IPS-18c (cell line): ENCODE results near the gene SLC30A4.
"Not testable (repeated sequence)": the region's sequence is repeated elsewhere in the genome, so short reads cannot be mapped to it uniquely, and the experiment has no call there.

Experiments
- H3K4me3 ChIP-seq: 2 replicates; pipeline ENCODE4 v1.7.0; 2013; ENCODE audit warnings: low read depth, mild to moderate bottlenecking, low read length, moderate library complexity; ENCODE audit not compliant: insufficient read depth
- H3K9me3 ChIP-seq: one replicate; pipeline ENCODE4 v1.6.1; 2013; ENCODE audit warnings: mild to moderate bottlenecking, low read length, moderate library complexity; ENCODE audit not compliant: control insufficient read depth, insufficient read depth

Gene SLC30A4, protein sequence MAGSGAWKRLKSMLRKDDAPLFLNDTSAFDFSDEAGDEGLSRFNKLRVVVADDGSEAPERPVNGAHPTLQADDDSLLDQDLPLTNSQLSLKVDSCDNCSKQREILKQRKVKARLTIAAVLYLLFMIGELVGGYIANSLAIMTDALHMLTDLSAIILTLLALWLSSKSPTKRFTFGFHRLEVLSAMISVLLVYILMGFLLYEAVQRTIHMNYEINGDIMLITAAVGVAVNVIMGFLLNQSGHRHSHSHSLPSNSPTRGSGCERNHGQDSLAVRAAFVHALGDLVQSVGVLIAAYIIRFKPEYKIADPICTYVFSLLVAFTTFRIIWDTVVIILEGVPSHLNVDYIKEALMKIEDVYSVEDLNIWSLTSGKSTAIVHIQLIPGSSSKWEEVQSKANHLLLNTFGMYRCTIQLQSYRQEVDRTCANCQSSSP

GRCh38 chr15:45522328-45523165 is at the start of gene SLC30A4:
Gene SLC30A4, minus strand, starts transcription at chr15:45522755. Its CDS starts 401 bp downstream, at chr15:45522354.
- Histone ChIP-seq H3K9me3 (no peaks in the 10 kb centered on the region), H3K4me3 (peak within 1 kb of the TSS; percentile 60)

GRCh38 chr15:45555934-45556608 is 33.5 kb upstream of the SLC30A4 start:
- no peak overlapping the region for H3K4me3 ChIP-seq

GRCh38 chr15:45551676-45552075 is 29.1 kb upstream of the SLC30A4 start:
- H3K9me3 ChIP-seq: no peaks in the 10 kb centered on the region
- no peak overlapping the region for H3K4me3 ChIP-seq

More at GRCh38 chr15:45555934-45556608, 33.5 kb upstream of the SLC30A4 start:
- H3K9me3 ChIP-seq: no peaks in the 10 kb centered on the region

DNA sequence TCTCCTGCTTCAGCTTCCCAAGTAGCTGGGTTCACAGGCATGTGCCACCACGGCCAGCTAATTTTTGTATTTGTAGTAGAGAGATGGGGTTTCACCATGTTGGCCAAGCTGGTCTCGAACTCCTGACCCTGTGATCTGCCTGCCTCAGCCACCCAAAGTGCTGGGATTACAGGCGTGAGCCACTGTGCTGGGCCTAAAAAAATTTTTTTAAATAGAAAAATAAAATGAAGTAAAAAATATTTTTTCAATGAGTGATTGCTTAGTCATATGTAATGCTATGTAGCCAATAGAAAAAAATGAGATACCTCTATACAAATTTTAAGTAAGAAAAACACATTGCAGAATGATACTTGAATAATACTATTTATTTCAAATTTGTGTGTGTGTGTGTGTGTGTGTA is 27.9 kb upstream of the SLC30A4 start:
- Histone ChIP-seq H3K9me3 (no peaks in the 10 kb centered on the region), H3K4me3 (no peak overlapping the region)

DNA sequence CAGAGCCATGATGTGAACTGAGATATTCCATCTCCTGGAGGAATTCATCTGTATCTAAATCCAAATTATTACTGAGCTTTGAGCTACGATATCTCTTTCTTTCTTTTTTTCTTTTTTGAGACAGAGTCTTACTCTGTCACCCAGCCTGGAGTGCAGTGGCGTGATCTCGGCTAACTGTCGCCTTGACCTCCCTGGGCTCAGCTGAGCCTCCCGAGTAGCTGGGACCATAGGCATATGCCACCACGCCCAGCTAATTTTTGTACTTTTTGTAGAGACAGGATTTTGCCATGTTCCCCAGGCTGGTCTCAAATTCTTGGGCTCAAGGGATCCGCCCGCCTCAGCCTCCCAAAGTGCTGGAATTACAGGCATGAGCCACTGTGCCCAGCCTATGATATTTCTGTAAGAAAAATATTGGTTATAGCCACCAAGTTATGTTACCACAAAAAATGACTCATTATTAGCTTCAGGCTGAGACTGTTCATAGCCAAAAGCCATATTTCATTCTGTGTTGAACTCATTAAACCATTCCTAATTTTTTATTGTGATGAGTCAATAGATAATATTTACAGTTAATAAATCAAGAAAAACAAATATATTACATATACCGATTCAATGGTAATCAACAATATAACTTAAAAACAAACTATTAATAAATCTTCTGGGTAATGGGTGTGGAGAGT is 27.1 kb upstream of the SLC30A4 start:
- Histone ChIP-seq H3K4me3 (no peak overlapping the region), H3K9me3 (no peaks in the 10 kb centered on the region)

DNA sequence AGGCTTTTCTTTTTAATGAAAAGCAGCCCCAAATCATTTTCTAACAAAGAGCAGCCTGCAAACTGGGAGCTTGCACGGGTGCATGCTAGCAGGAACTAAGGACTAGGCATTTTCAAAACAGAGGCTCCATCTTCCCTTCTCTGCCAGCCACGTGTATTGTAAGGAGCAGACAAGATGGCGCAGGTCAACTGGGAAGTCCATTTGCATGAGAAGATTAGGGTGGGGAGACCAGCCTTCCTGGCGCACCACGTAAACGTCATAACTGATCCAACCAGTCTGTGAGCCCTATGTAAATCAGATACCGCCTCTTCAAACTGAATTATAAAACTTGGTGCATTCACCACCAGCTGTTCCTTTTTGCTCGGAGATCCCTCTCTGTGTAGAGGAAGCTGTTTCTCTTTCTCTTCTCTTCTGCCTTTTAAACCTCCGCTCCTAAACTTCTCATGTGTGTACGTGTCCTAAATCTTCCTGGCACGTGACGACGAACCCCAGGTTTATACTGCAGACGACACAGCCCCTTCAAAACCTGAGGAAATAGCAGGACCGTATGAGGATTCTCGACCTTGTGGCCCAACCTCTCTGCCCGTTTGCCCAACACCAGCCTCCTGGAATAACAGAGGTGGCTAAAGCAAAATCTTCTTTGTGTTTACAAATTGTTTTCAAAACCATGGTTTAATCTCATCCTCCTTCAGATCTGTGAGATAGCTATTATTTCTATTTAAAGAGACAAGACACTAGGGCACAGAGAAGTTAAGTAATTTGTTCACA is 26.4 kb upstream of the SLC30A4 start:
- no peak overlapping the region for H3K4me3 ChIP-seq
- H3K9me3 ChIP-seq: no peaks in the 10 kb centered on the region

DNA sequence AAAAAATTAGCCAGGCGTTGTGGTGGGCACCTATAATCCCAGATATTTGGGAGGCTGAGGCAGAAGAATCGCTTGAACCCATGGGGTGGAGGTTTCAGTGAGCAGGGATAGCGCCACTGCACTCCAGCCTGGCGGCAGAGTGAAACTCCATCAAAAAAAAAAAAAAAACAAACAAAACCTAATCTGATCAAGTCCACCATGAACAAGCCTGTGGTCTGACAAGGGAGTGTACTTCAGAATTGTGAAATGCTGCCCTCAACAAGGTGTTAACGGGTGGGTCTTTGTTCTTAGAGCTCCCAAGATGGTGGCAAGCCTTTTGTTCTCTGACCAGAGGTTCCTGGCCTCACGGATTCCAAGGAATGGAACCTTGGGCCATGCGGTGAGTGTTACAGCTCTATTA is 24.2 kb upstream of the SLC30A4 start:
- no peaks in the 10 kb centered on the region for H3K9me3 ChIP-seq
- no peak overlapping the region for H3K4me3 ChIP-seq

DNA sequence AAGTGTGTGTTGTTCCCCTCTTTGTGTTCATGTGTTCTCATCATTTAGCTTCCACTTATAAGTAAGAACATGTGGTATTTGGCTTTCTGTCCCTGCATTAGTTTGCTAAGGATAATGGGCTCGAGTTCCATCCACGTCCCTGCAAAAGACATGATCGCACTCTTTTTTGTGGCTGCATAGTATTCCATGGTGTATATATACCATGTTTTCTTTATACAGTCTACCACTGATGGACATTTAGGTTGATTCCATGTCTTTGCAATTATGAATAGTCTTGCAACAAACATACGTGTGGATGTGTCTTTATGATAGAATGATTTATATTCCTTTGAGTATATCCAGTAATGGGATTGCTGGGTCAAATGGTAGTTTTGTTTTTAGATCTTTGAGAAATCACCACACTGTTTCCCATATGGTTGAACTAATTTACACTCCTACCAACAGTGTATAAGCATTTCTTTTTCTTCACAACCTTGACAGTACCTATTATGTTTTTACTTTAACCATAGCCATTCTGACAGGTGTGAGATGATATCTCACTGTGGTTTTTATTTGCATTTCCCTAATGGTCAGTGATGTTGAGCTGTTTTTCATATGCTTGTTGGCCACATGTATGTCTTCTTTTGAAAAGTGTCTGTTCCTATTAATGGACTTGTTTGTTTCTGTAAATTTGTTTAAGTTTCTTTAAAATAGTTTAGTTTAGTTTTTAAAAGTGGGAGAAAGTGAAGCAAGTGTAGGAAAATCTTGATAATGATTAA is 21.9 kb upstream of the SLC30A4 start:
- Histone ChIP-seq H3K4me3 (no peak overlapping the region), H3K9me3 (no peaks in the 10 kb centered on the region)

DNA sequence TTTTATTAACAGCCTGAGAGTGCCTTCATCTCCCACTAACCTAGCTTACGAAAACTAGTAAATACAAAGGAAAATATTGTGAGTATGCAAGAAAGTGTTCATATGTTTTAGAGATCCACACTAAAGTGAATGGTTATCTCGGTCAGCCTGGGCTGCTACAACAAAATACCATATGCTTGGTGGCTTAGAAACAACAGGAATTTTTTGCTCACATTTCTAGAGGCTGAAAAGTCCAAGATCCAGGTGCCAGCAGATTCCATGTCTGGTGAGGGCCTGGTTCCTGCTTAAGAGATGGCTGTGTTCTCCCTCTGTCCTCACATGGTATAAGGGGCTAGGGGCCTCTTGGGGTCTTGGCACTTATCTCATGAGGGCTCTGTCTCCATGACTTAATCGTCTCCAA is 20.5 kb upstream of the SLC30A4 start:
- Histone ChIP-seq H3K4me3 (no peak overlapping the region), H3K9me3 (no peaks in the 10 kb centered on the region)

GRCh38 chr15:45540531-45540930 is 18.0 kb upstream of the SLC30A4 start:
- Histone ChIP-seq H3K9me3 (no peaks in the 10 kb centered on the region), H3K4me3 (no peak overlapping the region)

DNA sequence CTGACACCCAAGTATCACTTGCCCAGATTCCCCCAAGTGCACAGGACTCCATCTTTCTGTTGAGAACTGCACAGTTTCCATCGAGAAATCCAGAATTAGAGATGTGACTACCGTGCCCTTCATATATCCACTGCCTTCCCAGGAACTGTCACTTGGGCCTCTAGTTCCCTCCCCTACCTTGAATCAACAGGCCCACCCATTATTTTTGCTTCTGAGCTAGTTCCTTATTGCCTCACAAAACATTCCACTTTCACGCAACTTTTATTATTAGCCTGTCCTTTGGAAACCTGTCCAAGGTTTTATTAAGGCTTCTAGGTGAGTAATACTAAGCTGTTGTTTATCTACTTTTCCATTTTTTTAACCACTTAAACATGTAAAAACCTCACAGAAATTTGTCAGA is 17.1 kb upstream of the SLC30A4 start:
- Histone ChIP-seq H3K4me3 (no peak overlapping the region), H3K9me3 (no peaks in the 10 kb centered on the region)

- no peaks in the 10 kb centered on the region for H3K9me3 ChIP-seq
- no peak overlapping the region for H3K4me3 ChIP-seq
These were observed 14.4 kb upstream of the SLC30A4 start for GRCh38 chr15:45536934-45537333.

DNA sequence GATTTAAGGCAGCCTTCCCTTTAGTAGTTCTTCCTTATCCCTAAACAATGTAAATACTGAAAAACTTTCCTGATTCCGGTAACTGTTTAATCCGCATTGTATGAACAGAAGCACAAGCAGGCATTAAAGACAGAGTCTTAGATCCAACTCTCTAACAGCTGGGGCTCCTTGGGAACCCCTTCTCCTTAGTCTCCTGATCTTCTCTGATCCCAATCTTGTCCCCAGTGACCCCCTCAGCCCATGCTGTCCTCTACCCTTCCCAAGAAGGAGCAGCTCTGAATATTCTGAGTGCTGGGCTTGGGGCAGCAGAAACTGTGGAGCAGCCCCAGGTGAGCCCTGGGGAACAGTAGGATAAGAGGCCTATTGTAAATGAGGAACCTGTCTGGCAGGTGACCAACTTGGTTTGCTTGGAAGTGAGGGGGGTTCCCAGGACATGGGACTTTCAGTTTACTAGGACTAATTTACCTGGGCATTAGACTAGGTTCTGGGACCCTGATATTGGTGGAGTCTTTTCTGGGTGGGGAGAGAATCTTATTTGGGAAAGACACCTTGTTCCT is 13.0 kb upstream of the SLC30A4 start:
- H3K9me3 ChIP-seq: no peaks in the 10 kb centered on the region
- H3K4me3 ChIP-seq: no peak overlapping the region

DNA sequence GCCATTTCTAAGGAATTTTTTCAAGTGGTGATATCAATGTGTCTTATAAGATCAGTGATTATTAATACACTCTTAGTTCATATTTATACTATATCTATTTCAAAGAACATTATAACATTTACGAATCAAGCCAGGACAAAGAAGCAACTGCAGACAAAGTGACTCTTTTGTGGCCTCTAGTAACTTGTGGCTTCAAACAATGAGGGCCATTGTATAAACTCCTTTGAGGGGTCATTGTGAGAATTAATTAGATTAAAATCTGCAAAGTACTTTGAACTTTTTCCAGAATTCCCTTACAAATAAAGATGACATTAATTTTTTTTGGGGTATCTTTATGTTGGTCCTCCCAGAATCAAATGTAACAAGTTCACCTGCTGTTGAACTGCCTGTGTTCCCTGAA is 12.3 kb upstream of the SLC30A4 start:
- no peak overlapping the region for H3K4me3 ChIP-seq
- no peaks in the 10 kb centered on the region for H3K9me3 ChIP-seq

GRCh38 chr15:45532892-45533291 is 10.3 kb upstream of the SLC30A4 start:
- H3K4me3 ChIP-seq, H3K9me3 ChIP-seq: not testable (repeated sequence)

DNA sequence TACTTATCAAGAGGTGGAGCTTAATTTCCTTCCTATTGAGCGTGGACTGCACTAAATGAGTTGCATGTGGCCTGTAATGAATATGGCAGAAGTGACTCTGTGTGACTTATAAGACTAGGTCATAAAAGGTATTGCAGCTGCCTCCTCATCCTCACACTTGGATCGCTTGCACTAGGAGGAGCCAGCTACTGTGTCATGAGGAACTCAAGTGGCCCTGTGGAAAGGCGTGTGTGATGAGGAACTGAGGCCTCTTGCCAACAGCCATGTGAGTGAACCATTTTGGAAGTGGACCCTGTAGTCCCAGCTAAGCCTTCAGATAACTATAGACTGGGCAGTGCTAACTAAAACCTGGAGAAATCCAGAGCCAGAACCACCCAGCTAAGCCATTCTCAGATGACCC is 7.1 kb upstream of the SLC30A4 start:
- Histone ChIP-seq H3K4me3 (no peak overlapping the region), H3K9me3 (no peaks in the 10 kb centered on the region)
